OCI-LY7 (cell line): ENCODE results near the gene CCDC110. TPM values are rescaled to one million over a fixed set of nuclear protein-coding genes. Genes with fewer than 3 reads are reported as not detected.

Experiments used
- BruUV-seq: library from RNA; stranded (reverse); fragments of 400-500 nt; replicated peaks from 2 replicates; lab custom pipeline; 2021; lab: Mats Ljungman, UMichigan
- CTCF ChIA-PET: fragments of 300-600 bp; sonication (Branson Sonifier 250); formaldehyde crosslinking; loops from one replicate; lab custom pipeline; 2022; ENCODE audit warnings: antibody characterized with exemption; ENCODE audit not compliant: unreplicated experiment; lab: Charles Lee
- POLR2A ChIA-PET: fragments of 300-600 bp; sonication (Branson Sonifier 250); formaldehyde crosslinking; loops from one replicate; lab custom pipeline; 2022; ENCODE audit warnings: antibody characterized with exemption; lab: Charles Lee
- DNase-seq: peaks from one replicate; pipeline ENCODE4 v3.0.0-alpha.2; 2015; ENCODE audit warnings: low spot score
- H2AFZ ChIP-seq: fragments of 200-600 bp; sonication (generic), shearing (Covaris generic); 2 replicates; pipeline ENCODE4 v1.6.1; 2014; ENCODE audit warnings: mild to moderate bottlenecking, antibody characterized with exemption, low read length, moderate library complexity
- H3K27ac ChIP-seq: fragments of 200-600 bp; sonication (generic); 2 replicates; pipeline ENCODE4 v1.5.1; 2014; ENCODE audit warnings: mixed run types, low read depth, mild to moderate bottlenecking, moderate library complexity, low read length, inconsistent platforms; ENCODE audit not compliant: poor library complexity, severe bottlenecking
- H3K36me3 ChIP-seq: fragments of 200-600 bp; sonication (generic); 2 replicates; pipeline ENCODE4 v1.6.1; 2014; ENCODE audit warnings: mild to moderate bottlenecking, antibody characterized with exemption, low read length, moderate library complexity, mixed read lengths; ENCODE audit not compliant: insufficient read depth
- H3K4me1 ChIP-seq: fragments of 200-600 bp; sonication (generic); 2 replicates; pipeline ENCODE4 v1.5.1; 2014; ENCODE audit warnings: mild to moderate bottlenecking, low read length; ENCODE audit not compliant: insufficient read depth, poor library complexity, severe bottlenecking
- H3K4me2 ChIP-seq: fragments of 200-600 bp; sonication (generic); 2 replicates; pipeline ENCODE4 v1.6.1; 2014; ENCODE audit warnings: mild to moderate bottlenecking, low read length
- H3K4me3 ChIP-seq: fragments of 200-600 bp; sonication (generic); 2 replicates; pipeline ENCODE4 v1.5.1; 2014; ENCODE audit warnings: mild to moderate bottlenecking, low read depth, low read length; ENCODE audit not compliant: poor library complexity, severe bottlenecking
- H3K79me2 ChIP-seq: fragments of 200-600 bp; sonication (generic); 2 replicates; pipeline ENCODE4 v1.6.1; 2016; ENCODE audit warnings: low read depth, mild to moderate bottlenecking, low read length, moderate library complexity, mixed read lengths; ENCODE audit not compliant: insufficient read depth
- H3K9me2 ChIP-seq: fragments of 200-600 bp; sonication (generic); 2 replicates; pipeline ENCODE4 v1.6.1; 2016; ENCODE audit warnings: mild to moderate bottlenecking, low read length, mixed read lengths; ENCODE audit not compliant: insufficient read depth
- H3K9me3 ChIP-seq: fragments of 200-600 bp; sonication (generic); 2 replicates; pipeline ENCODE4 v1.6.1; 2014; ENCODE audit warnings: mild to moderate bottlenecking, mixed run types, low read length, mixed read lengths
- H4K20me1 ChIP-seq: fragments of 200-600 bp; sonication (generic); 2 replicates; pipeline ENCODE4 v1.6.1; 2014; ENCODE audit warnings: mild to moderate bottlenecking, antibody characterized with exemption, low read length, moderate library complexity, mixed read lengths; ENCODE audit not compliant: insufficient read depth
- CTCF ChIP-seq: fragments of 200-600 bp; sonication (generic); conservative IDR thresholded peaks from 2 replicates; pipeline ENCODE4 v1.5.1; 2014; ENCODE audit warnings: mild to moderate bottlenecking, antibody characterized with exemption, low read length, moderate library complexity, mixed read lengths
- EZH2phosphoT487 ChIP-seq: fragments of 200-600 bp; sonication (generic); IDR thresholded peaks from 2 replicates; pipeline ENCODE4 v1.6.1; 2018; ENCODE audit warnings: low read depth, borderline replicate concordance, mild to moderate bottlenecking, mixed run types, antibody characterized with exemption, low read length, moderate library complexity, mixed read lengths
- intact Hi-C: fragments of 100-400 bp; cut with micrococcal nuclease; formaldehyde crosslinking; loops from one replicate; pipeline ENCODE4 v1.10.0; 2022; ENCODE audit not compliant: unreplicated experiment
- total RNA-seq, 2 experiments: library from RNA; depleted of rRNA in 1 of 2; stranded (reverse); fragments of >200 nt in 1 of 2; shearing (Covaris generic) in 1 of 2; gene quantifications; 2 replicates each; pipeline ENCODE4 v1.2.3, GENCODE V29; 2014 to 2022

CCDC110 gene
- total RNA-seq, 2 experiments from 2014 or later = 1.7 to 12.0 TPM

GRCh38 chr4:185504098-185505047, 32.8 kb upstream of the CCDC110 start:
- TF ChIP-seq CTCF (no peak), EZH2phosphoT487 (no peak)
- no peaks in the 10 kb centered on the region for H3K9me2 ChIP-seq
- H2AFZ ChIP-seq = no peak overlapping the region
- no peaks in the 10 kb centered on the region for H4K20me1 ChIP-seq
- H3K4me1 ChIP-seq = no peaks in the 10 kb centered on the region
- no TSS peak for BruUV-seq
- POLR2A ChIA-PET = no interaction called here
- CTCF ChIA-PET = no interaction called here
- no peaks in the 10 kb centered on the region for H3K9me3 ChIP-seq
- no peaks in the 10 kb centered on the region for H3K79me2 ChIP-seq
- H3K4me3 ChIP-seq = no peak overlapping the region
- no peak overlapping the region for H3K4me2 ChIP-seq
- intact Hi-C loops = no loop called here
- no peak for DNase-seq
- H3K27ac ChIP-seq = no peak overlapping the region
- no peaks in the 10 kb centered on the region for H3K36me3 ChIP-seq

GRCh38 chr4:185502386-185502785, 30.9 kb upstream of the CCDC110 start:
- H3K4me2 ChIP-seq = no peak overlapping the region
- H3K27ac ChIP-seq = no peak overlapping the region
- no peaks in the 10 kb centered on the region for H3K4me1 ChIP-seq
- ChIA-PET CTCF (no interaction called here), POLR2A (interaction anchor here (1.5 kb wide), 1 partner anchor 101 kb away, joined by 3 read pairs; no protein-coding TSS in a partner anchor)
- no peak for DNase-seq
- TF ChIP-seq CTCF = no peak
- TF ChIP-seq EZH2phosphoT487 = no peak
- H3K9me3 ChIP-seq = no peaks in the 10 kb centered on the region
- intact Hi-C loops = no loop called here
- H3K4me3 ChIP-seq = no peak overlapping the region
- no peak overlapping the region for H2AFZ ChIP-seq
- no peaks in the 10 kb centered on the region for H4K20me1 ChIP-seq
- no peaks in the 10 kb centered on the region for H3K79me2 ChIP-seq
- BruUV-seq = no TSS peak
- no peaks in the 10 kb centered on the region for H3K36me3 ChIP-seq
- H3K9me2 ChIP-seq = no peaks in the 10 kb centered on the region

GRCh38 chr4:185500576-185500975, 29.0 kb upstream of the CCDC110 start:
- no peak overlapping the region for H2AFZ ChIP-seq
- no peak overlapping the region for H3K4me3 ChIP-seq
- no peaks in the 10 kb centered on the region for H3K79me2 ChIP-seq
- H3K4me1 ChIP-seq = no peaks in the 10 kb centered on the region
- TF ChIP-seq CTCF (no peak), EZH2phosphoT487 (no peak)
- H3K36me3 ChIP-seq = no peaks in the 10 kb centered on the region
- no peaks in the 10 kb centered on the region for H4K20me1 ChIP-seq
- intact Hi-C loops = no loop called here
- POLR2A ChIA-PET = interaction anchor here (0.6 kb wide), 1 partner anchor 231 kb away, joined by 3 read pairs; no protein-coding TSS in a partner anchor
- no peaks in the 10 kb centered on the region for H3K9me3 ChIP-seq
- CTCF ChIA-PET = no interaction called here
- H3K9me2 ChIP-seq = no peaks in the 10 kb centered on the region
- BruUV-seq = no TSS peak
- H3K27ac ChIP-seq = no peak overlapping the region
- no peak overlapping the region for H3K4me2 ChIP-seq
- no peak for DNase-seq
